OCI-LY7 (cell line): Measurements from ENCODE around the gene JOSD2. TPM values are rescaled to one million over a fixed set of nuclear protein-coding genes. Genes with fewer than 3 reads are reported as not detected.

Experiments used
- BruUV-seq: library from RNA; stranded (reverse); fragments of 400-500 nt; replicated peaks from 2 replicates; lab custom pipeline; 2021; lab: Mats Ljungman, UMichigan
- CTCF ChIA-PET: fragments of 300-600 bp; sonication (Branson Sonifier 250); formaldehyde crosslinking; loops from one replicate; lab custom pipeline; 2022; ENCODE audit warnings: antibody characterized with exemption; ENCODE audit not compliant: unreplicated experiment; lab: Charles Lee
- POLR2A ChIA-PET: fragments of 300-600 bp; sonication (Branson Sonifier 250); formaldehyde crosslinking; loops from one replicate; lab custom pipeline; 2022; ENCODE audit warnings: antibody characterized with exemption; lab: Charles Lee
- DNase-seq: peaks from one replicate; pipeline ENCODE4 v3.0.0-alpha.2; 2015; ENCODE audit warnings: low spot score
- H2AFZ ChIP-seq: fragments of 200-600 bp; sonication (generic), shearing (Covaris generic); 2 replicates; pipeline ENCODE4 v1.6.1; 2014; ENCODE audit warnings: mild to moderate bottlenecking, antibody characterized with exemption, low read length, moderate library complexity
- H3K27ac ChIP-seq: fragments of 200-600 bp; sonication (generic); 2 replicates; pipeline ENCODE4 v1.5.1; 2014; ENCODE audit warnings: mixed run types, low read depth, mild to moderate bottlenecking, moderate library complexity, low read length, inconsistent platforms; ENCODE audit not compliant: poor library complexity, severe bottlenecking
- H3K36me3 ChIP-seq: fragments of 200-600 bp; sonication (generic); 2 replicates; pipeline ENCODE4 v1.6.1; 2014; ENCODE audit warnings: mild to moderate bottlenecking, antibody characterized with exemption, low read length, moderate library complexity, mixed read lengths; ENCODE audit not compliant: insufficient read depth
- H3K4me1 ChIP-seq: fragments of 200-600 bp; sonication (generic); 2 replicates; pipeline ENCODE4 v1.5.1; 2014; ENCODE audit warnings: mild to moderate bottlenecking, low read length; ENCODE audit not compliant: insufficient read depth, poor library complexity, severe bottlenecking
- H3K4me2 ChIP-seq: fragments of 200-600 bp; sonication (generic); 2 replicates; pipeline ENCODE4 v1.6.1; 2014; ENCODE audit warnings: mild to moderate bottlenecking, low read length
- H3K4me3 ChIP-seq: fragments of 200-600 bp; sonication (generic); 2 replicates; pipeline ENCODE4 v1.5.1; 2014; ENCODE audit warnings: mild to moderate bottlenecking, low read depth, low read length; ENCODE audit not compliant: poor library complexity, severe bottlenecking
- H3K79me2 ChIP-seq: fragments of 200-600 bp; sonication (generic); 2 replicates; pipeline ENCODE4 v1.6.1; 2016; ENCODE audit warnings: low read depth, mild to moderate bottlenecking, low read length, moderate library complexity, mixed read lengths; ENCODE audit not compliant: insufficient read depth
- H3K9me2 ChIP-seq: fragments of 200-600 bp; sonication (generic); 2 replicates; pipeline ENCODE4 v1.6.1; 2016; ENCODE audit warnings: mild to moderate bottlenecking, low read length, mixed read lengths; ENCODE audit not compliant: insufficient read depth
- H3K9me3 ChIP-seq: fragments of 200-600 bp; sonication (generic); 2 replicates; pipeline ENCODE4 v1.6.1; 2014; ENCODE audit warnings: mild to moderate bottlenecking, mixed run types, low read length, mixed read lengths
- H4K20me1 ChIP-seq: fragments of 200-600 bp; sonication (generic); 2 replicates; pipeline ENCODE4 v1.6.1; 2014; ENCODE audit warnings: mild to moderate bottlenecking, antibody characterized with exemption, low read length, moderate library complexity, mixed read lengths; ENCODE audit not compliant: insufficient read depth
- EZH2phosphoT487 ChIP-seq: fragments of 200-600 bp; sonication (generic); IDR thresholded peaks from 2 replicates; pipeline ENCODE4 v1.6.1; 2018; ENCODE audit warnings: low read depth, borderline replicate concordance, mild to moderate bottlenecking, mixed run types, antibody characterized with exemption, low read length, moderate library complexity, mixed read lengths
- intact Hi-C: fragments of 100-400 bp; cut with micrococcal nuclease; formaldehyde crosslinking; loops from one replicate; pipeline ENCODE4 v1.10.0; 2022; ENCODE audit not compliant: unreplicated experiment
- total RNA-seq, 2 experiments: library from RNA; depleted of rRNA in 1 of 2; stranded (reverse); fragments of >200 nt in 1 of 2; shearing (Covaris generic) in 1 of 2; gene quantifications; 2 replicates each; pipeline ENCODE4 v1.2.3, GENCODE V29; 2014 to 2022
- TF ChIP-seq, protein P1 (sequence below): fragments of 200-600 bp; sonication (generic); conservative IDR thresholded peaks from 2 replicates; pipeline ENCODE4 v1.5.1; 2014; ENCODE audit warnings: mild to moderate bottlenecking, antibody characterized with exemption, low read length, moderate library complexity, mixed read lengths

JOSD2 gene
- total RNA-seq, 2 experiments from 2014 or later = 13.0 to 17.8 TPM

DNA sequence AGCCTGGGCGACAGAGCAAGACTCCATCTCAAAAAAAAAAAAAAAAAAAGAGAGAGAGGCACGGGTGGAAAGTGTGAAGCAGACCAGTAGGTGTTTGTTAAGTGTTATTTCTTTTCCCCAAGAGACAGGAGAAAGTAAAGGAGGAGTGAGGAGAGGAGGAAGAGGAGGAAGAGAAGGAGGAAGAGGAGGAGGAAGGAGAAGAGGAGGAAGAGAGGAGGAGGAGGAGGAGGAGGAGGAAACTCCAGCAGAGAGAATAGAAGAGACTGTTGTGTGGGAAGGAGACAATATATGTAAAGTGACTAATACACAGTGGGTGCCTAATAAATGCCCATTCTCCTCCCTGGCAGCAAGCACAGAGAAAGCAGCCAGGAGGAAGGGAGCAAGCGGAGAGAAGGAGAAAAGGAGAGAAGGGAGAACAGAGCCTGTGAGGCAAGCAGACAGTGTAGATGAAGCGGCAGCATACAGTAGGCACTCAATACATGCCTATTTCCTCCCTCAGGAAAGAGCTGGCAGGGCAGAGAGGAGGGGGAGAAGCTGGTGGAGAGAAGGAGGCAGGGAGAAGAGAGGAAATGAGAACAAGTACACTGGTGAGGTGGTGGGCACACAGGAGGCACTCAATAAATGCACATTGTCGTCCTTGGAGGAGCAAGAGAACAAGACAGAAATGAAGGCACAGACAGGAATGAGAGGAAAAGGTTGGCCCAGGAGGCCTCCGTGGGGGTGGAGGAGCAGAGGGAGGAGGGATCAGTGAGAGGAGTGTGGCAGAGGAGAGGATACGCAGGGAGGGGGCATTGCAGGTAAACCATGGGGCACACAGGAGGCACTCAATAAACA, 16.6 kb downstream of the JOSD2 start:
- BruUV-seq = no TSS peak
- CTCF ChIA-PET = no interaction called here

DNA sequence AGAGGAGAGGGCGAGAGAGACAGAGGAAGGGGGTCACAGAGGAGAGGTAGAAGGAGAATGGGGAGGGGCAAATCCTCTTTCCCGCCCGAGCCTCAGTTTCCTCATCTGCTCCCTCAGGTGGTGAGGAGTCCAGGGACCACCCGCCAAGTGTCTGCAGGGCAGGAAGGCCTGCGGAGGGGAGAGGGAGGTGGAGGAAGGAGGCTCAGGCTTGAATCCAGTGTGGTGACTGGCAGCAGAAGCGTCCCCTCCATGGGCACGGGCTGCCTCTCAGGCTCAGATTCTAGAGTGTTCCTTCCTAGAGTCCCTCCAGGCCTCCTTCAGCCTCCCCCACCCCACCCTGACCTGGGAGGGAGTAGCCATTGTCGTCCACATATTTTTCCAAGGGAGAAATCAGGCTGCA, 17.8 kb downstream of the JOSD2 start:
- ChIA-PET CTCF (no interaction called here), POLR2A (no interaction called here)
- no peak for TF ChIP-seq EZH2phosphoT487
- TF ChIP-seq, protein P1, sequence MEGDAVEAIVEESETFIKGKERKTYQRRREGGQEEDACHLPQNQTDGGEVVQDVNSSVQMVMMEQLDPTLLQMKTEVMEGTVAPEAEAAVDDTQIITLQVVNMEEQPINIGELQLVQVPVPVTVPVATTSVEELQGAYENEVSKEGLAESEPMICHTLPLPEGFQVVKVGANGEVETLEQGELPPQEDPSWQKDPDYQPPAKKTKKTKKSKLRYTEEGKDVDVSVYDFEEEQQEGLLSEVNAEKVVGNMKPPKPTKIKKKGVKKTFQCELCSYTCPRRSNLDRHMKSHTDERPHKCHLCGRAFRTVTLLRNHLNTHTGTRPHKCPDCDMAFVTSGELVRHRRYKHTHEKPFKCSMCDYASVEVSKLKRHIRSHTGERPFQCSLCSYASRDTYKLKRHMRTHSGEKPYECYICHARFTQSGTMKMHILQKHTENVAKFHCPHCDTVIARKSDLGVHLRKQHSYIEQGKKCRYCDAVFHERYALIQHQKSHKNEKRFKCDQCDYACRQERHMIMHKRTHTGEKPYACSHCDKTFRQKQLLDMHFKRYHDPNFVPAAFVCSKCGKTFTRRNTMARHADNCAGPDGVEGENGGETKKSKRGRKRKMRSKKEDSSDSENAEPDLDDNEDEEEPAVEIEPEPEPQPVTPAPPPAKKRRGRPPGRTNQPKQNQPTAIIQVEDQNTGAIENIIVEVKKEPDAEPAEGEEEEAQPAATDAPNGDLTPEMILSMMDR = no peak
- Histone ChIP-seq H3K9me3 (no peaks in the 10 kb centered on the region), H2AFZ (no peak overlapping the region), H3K4me3 (no peak overlapping the region), H3K36me3 (no peaks in the 10 kb centered on the region), H3K4me2 (no peak overlapping the region), H3K79me2 (no peaks in the 10 kb centered on the region), H3K4me1 (no peaks in the 10 kb centered on the region), H4K20me1 (no peaks in the 10 kb centered on the region), H3K27ac (no peak overlapping the region), H3K9me2 (no peaks in the 10 kb centered on the region)
- intact Hi-C loops = no loop called here
- no peak for DNase-seq
- BruUV-seq = no TSS peak

More for the DNA sequence above, 16.6 kb downstream of the JOSD2 start:
- Histone ChIP-seq H3K4me1 (no peaks in the 10 kb centered on the region), H3K36me3 (no peaks in the 10 kb centered on the region), H3K9me3 (no peaks in the 10 kb centered on the region), H2AFZ (no peak overlapping the region), H3K79me2 (no peaks in the 10 kb centered on the region), H3K27ac (no peak overlapping the region), H3K4me2 (no peak overlapping the region), H3K4me3 (no peak overlapping the region), H4K20me1 (no peaks in the 10 kb centered on the region), H3K9me2 (no peaks in the 10 kb centered on the region)
- intact Hi-C loops = no loop called here
- DNase-seq = no peak
- no peak for TF ChIP-seq EZH2phosphoT487
- TF ChIP-seq, protein P1 = no peak
- POLR2A ChIA-PET = no interaction called here
